Measurements from ENCODE around the gene OTUB2.
"Not testable (repeated sequence)": the region's sequence is repeated elsewhere in the genome, so short reads cannot be mapped to it uniquely, and the experiment has no call there.

DNA sequence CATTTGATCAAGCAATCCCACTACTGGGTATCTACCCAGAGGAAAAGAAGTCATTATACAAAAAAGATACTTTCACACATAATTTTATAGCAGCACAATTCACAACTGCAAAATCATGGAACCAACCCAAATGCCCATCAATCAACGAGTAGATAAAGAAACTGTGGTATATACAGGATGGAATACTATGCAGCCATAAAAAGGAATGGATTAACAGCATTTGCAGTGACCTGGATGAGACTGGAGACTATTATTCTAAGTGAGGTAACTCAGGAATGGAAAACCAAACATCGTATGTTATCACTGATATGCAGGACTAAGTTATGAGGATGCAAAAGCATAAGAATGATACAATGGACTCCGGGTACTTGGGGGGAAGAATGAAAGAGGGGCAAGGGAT lies 45.9 kb downstream of the OTUB2 start:
- TF ChIP-seq, protein P1, sequence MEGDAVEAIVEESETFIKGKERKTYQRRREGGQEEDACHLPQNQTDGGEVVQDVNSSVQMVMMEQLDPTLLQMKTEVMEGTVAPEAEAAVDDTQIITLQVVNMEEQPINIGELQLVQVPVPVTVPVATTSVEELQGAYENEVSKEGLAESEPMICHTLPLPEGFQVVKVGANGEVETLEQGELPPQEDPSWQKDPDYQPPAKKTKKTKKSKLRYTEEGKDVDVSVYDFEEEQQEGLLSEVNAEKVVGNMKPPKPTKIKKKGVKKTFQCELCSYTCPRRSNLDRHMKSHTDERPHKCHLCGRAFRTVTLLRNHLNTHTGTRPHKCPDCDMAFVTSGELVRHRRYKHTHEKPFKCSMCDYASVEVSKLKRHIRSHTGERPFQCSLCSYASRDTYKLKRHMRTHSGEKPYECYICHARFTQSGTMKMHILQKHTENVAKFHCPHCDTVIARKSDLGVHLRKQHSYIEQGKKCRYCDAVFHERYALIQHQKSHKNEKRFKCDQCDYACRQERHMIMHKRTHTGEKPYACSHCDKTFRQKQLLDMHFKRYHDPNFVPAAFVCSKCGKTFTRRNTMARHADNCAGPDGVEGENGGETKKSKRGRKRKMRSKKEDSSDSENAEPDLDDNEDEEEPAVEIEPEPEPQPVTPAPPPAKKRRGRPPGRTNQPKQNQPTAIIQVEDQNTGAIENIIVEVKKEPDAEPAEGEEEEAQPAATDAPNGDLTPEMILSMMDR (IDR thresholded peaks at IDR 0.05; ENCODE audit: low read depth, low read length), result not testable (repeated sequence)
- TF ChIP-seq EZH2phosphoT487 (IDR thresholded peaks at IDR 0.05; ENCODE audit: low read depth), result not testable (repeated sequence)
